Measurements from ENCODE around the gene STK4.
"Not testable (repeated sequence)": the region's sequence is repeated elsewhere in the genome, so short reads cannot be mapped to it uniquely, and the experiment has no call there.

Gene STK4

DNA sequence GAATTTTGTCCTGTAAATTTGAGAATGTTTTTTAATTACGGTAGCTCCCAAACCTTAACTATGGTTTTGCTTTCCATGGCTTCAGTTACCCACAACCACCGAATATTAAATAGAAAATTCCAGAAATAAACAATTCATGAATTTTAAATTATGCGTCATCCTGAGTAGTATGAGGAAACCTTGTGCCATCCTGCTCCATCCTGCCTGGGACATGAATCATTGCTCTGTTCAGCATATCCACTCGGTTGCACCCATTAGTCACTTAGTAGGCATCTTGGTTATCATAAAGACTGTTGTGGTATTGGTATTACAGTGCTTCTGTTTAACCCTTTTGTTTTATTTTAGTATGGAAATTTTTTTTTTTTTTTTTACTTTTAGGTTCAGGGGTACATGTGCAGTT, 94.9 kb downstream of the STK4 start:
- H3K4me3 ChIP-seq (ENCODE audit: control insufficient read depth, low read depth, low read length): no peak overlapping the region
- peak; percentile 90 for DNase-seq (ENCODE audit: low read depth)
- TF ChIP-seq, protein P1, sequence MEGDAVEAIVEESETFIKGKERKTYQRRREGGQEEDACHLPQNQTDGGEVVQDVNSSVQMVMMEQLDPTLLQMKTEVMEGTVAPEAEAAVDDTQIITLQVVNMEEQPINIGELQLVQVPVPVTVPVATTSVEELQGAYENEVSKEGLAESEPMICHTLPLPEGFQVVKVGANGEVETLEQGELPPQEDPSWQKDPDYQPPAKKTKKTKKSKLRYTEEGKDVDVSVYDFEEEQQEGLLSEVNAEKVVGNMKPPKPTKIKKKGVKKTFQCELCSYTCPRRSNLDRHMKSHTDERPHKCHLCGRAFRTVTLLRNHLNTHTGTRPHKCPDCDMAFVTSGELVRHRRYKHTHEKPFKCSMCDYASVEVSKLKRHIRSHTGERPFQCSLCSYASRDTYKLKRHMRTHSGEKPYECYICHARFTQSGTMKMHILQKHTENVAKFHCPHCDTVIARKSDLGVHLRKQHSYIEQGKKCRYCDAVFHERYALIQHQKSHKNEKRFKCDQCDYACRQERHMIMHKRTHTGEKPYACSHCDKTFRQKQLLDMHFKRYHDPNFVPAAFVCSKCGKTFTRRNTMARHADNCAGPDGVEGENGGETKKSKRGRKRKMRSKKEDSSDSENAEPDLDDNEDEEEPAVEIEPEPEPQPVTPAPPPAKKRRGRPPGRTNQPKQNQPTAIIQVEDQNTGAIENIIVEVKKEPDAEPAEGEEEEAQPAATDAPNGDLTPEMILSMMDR (conservative IDR thresholded peaks at IDR 0.05; ENCODE audit: control insufficient read depth, insufficient read depth, low read depth, low read length): no peak

DNA sequence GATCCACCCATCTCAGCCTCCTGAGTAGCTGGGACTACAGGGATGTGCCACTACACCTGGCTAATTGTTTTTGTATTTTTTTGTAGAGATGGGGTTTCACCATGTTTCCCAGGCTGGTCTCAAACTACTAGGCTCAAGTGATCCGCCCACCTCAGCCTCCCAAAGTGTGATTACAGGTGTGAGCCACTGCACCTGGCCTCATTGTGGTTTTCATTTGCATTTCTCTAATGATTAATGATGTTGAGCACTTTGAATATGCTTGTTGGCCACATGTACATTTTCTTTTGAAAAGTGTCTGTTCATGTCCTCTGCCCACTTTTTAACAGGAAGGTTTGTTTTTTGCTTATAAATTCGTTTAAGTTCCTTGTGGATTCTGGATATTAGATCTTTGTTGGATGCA, 96.8 kb downstream of the STK4 start:
- DNase-seq (ENCODE audit: low read depth); H3K4me3 ChIP-seq (ENCODE audit: control insufficient read depth, low read depth, low read length): not testable (repeated sequence)

DNA sequence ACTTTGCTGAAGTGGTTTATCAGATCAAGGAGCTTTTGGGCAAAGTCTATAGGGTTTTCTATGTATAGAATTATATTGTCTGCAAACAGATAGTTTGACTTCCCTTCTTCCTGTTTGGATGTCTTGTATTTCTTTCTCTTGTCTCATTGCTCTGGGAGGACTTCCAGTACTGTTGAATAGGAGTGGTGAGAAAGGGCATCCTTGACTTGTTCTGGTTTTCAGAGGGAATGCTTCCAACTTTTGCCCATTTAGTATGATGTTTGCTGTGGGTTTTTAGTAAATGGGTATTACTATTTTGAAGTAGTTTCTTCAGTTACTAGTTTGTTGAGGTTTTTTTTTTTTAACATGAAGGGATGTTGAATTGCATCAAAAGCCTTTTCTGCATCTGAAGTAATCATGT, 98.5 kb downstream of the STK4 start:
- no peak for DNase-seq (ENCODE audit: low read depth)
- TF ChIP-seq, protein P1 (conservative IDR thresholded peaks at IDR 0.05; ENCODE audit: control insufficient read depth, insufficient read depth, low read depth, low read length): no peak
- no peak overlapping the region for H3K4me3 ChIP-seq (ENCODE audit: control insufficient read depth, low read depth, low read length)

- peak; percentile 49 for DNase-seq (ENCODE audit: low read depth)
- TF ChIP-seq, protein P1 (conservative IDR thresholded peaks at IDR 0.05; ENCODE audit: control insufficient read depth, insufficient read depth, low read depth, low read length): no peak
These were observed 100.1 kb downstream of the STK4 start for GRCh38 chr20:45066372-45066771.

GRCh38 chr20:45067087-45067486, 100.8 kb downstream of the STK4 start:
- no peak overlapping the region for H3K4me3 ChIP-seq (ENCODE audit: control insufficient read depth, low read depth, low read length)
- DNase-seq (ENCODE audit: low read depth): no peak
- TF ChIP-seq, protein P1 (conservative IDR thresholded peaks at IDR 0.05; ENCODE audit: control insufficient read depth, insufficient read depth, low read depth, low read length): no peak

More at GRCh38 chr20:45066372-45066771, 100.1 kb downstream of the STK4 start:
- no peak overlapping the region for H3K4me3 ChIP-seq (ENCODE audit: control insufficient read depth, low read depth, low read length)

- TF ChIP-seq, protein P1 (conservative IDR thresholded peaks at IDR 0.05; ENCODE audit: control insufficient read depth, insufficient read depth, low read depth, low read length): no peak
- peak; percentile 32 for DNase-seq (ENCODE audit: low read depth)
These were observed 101.2 kb downstream of the STK4 start for GRCh38 chr20:45067558-45067957.

GRCh38 chr20:45069261-45069660, 102.9 kb downstream of the STK4 start:
- DNase-seq (ENCODE audit: low read depth): no peak
- TF ChIP-seq, protein P1 (conservative IDR thresholded peaks at IDR 0.05; ENCODE audit: control insufficient read depth, insufficient read depth, low read depth, low read length): no peak
- no peak overlapping the region for H3K4me3 ChIP-seq (ENCODE audit: control insufficient read depth, low read depth, low read length)

More at GRCh38 chr20:45067558-45067957, 101.2 kb downstream of the STK4 start:
- H3K4me3 ChIP-seq (ENCODE audit: control insufficient read depth, low read depth, low read length): no peak overlapping the region

All from fibroblast of mammary gland (primary cell).